T-helper 22 cell (primary cell): ENCODE data around the gene ATP9B.

Experiments used
- DNase-seq: peaks from one replicate; pipeline ENCODE4 v3.0.0-alpha.2; 2020; ENCODE audit warnings: low read depth

Gene ATP9B

GRCh38 chr18:79068937-79069716, at the start of gene ATP9B:
Gene ATP9B (plus strand): TSS chr18:79069394. CDS start chr18:79069411, 17 bp downstream.
- DNase-seq = peak; percentile 97

DNA sequence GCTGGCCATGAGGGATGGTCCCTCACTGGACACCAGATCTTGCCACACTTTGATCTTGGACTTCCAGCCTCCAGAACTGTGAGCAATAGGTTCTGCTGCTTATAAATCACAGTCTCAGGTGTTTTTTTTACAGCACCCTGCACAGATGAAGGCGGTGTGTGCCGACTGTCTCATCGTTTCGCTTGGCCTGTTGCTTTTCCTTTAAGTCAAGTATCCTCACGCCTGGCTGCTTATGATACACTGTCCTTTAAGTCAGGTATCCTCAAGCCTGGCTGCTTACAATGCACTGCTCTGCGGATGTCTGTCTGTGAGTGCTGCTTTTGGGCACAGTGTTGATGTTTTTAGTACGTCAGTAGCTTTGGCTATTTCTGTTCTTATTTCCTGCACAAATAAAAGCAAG, 49.3 kb upstream of the ATP9B start:
- DNase-seq = no peak

DNA sequence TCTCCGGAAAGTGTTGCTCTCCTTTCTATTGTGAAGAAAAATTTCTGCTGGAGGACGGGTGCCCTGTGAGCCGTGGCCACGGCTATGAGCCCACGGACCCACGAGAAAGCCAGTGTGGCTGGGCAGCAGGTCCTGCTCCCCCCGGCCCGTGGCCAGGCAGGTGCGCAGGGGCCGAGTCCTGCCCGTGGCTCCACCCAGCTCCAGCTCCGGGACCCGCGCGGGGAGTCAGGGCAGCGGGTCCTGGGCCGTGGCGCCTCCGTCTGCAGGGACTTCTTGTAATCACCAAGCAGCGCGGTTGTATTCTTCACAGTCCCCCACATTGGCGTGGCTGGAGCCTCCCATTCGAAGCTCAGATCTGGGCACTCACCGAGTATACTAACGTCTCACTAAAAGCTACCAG, 46.6 kb upstream of the ATP9B start:
- no peak for DNase-seq

DNA sequence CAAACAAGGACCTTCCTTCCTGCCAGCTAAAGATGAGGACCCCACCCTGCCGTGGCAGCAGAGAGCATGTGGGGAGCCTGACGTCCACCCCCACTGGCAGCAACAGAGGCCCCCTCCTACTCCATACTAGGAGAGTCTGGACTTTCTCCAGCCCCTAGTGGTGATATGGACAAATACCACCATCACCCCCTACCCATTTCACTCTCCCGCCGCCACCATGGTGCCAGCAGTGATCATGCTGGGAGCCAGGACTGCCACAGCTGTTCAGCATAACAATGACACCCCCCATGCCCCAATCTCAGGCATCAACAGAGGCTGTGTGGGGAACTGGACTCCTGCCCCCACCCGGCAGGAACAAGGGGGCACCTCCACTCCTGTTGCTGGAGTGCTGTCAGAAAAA, 42.7 kb upstream of the ATP9B start:
- no peak for DNase-seq

DNA sequence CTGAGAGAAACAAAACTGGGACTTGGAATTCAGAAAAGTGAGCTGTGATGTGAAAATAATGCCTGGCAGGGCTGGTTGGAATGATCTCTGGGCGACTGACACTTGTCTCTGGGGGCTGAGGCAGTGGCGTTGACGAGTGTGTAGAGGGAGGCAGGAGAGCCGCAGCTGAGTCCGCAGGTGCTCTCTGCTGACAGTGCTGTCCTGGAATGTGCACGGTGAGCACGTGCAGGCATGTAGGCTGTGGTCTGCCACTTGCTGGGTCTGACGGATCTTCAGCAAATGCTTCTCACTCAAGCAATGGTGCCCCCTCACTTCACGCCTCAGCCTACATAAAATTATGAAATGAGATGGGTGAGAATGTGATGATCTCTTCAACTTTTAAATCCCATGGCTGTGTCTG, 38.5 kb upstream of the ATP9B start:
- DNase-seq = no peak

DNA sequence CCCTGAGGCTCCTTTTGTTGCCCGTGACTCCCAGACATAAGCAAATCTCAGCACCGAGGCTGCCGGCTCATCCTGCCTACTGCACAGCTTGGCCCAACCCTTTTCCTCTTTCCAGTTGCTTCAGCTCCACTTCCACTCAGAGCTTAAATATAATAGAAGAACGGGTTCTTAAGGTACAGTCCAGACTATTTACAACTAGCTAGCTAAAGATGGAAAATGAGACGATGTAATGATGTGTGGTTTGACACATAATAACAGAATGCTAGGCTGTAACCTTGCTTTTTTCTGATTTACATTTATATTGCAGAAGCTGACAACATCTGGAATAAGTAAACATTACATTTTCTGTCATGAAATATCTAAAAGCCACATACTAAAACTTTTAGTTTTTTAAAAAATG, 26.9 kb upstream of the ATP9B start:
- DNase-seq = no peak

- no peak for DNase-seq
Observed at GRCh38 chr18:79043288-79043687, 25.9 kb upstream of the ATP9B start.

GRCh38 chr18:79046522-79046921, 22.7 kb upstream of the ATP9B start:
- DNase-seq = no peak

DNA sequence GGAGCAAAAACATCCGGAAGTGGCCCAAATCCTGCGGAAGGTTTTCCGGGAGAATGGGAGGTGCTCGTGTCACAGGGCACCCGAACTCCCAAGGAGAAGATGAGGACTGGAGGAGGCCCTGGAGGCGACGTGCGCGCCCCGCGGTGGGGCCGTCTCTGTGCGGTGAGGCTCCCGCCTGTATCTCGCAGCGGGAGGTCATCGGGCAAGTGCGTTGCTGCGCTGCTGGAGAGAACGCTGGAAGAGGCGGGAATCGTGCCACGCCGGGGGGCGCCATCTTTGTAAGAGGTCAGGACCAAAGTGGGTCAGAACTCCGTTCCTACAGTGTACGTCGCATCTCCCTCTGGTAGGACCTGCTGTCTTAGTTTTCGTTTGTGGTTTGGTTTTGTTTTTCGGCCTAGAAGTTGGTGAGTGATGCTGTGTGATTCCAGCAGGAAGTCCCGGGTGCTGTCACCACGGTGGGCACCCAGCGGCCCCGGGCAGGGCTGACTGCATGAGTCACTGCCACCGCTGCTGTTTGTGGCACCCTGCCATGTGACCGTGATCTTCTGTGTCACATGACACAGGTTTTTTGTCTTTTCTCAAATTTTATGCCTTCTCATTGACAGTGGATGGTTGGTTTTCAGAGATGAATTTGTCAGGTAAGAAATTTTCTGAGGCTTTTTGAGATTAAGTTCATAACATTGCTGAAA, 21.5 kb upstream of the ATP9B start:
- DNase-seq = no peak

DNA sequence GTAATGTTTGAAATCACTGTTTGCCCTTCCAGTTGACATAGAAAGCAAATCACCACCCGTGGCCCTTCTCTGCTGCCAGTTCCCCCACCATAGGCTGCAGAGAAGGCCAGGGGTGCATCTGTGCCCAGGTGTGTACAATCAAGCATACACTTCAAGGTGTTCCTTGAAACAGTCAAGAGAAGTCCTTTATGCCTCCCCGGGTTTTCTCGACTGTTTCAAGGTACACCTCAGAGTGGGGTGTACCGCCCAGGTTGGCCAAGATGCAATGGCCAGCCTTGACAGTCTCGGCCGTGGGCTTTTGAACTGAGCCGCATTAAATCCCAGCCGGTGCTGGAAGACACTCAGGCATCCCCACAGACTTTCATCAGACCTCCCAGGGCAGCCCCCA, 21.0 kb upstream of the ATP9B start:
- no peak for DNase-seq

GRCh38 chr18:79049506-79049905, 19.7 kb upstream of the ATP9B start:
- no peak for DNase-seq

- DNase-seq = no peak
Observed at GRCh38 chr18:79050005-79050404, 19.2 kb upstream of the ATP9B start.

DNA sequence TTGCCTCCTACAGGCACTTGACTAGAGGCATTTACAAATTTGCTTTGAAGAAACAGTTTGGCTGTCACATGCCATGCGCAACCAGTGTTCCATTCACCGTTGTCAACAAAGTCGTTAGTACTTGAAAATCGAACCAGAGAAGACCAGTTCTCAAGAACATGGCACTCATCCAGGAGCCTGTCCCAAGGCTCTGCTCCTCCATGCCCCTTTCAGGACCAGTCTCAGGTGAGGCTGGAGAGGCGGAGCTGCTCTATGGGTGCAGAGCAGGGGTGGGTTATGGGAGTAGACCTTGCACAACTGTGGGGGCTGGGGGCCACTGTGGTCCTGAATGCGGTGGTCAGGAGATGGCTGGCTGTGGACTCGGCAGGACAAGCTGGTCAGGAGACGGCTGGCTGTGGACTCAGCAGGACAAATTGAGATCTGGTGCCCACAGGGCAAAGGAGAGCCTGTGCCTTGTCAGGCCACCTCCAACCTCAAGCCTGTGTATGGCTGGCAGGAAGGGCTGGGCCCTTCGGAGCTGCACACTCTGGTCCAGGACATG, 12.3 kb upstream of the ATP9B start:
- no peak for DNase-seq

DNA sequence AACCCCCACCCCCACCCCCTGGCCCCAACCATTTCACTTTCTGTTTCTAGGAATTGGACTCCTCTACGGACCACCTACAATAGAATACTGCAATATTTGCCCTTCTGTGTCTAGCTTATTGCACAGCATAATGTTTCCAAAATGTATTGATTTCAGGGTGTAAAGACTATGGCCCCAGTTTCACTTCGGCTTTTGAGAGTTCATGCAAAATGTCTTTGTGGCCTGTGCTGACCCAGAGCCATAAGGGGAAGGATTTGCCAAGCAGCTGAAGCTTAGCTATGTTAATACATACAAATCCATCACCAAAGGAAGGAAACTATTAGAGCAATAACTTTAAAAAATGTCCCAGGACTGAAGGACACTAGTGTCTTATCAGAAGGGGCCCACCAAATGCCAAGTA, 11.2 kb upstream of the ATP9B start:
- DNase-seq = no peak

DNA sequence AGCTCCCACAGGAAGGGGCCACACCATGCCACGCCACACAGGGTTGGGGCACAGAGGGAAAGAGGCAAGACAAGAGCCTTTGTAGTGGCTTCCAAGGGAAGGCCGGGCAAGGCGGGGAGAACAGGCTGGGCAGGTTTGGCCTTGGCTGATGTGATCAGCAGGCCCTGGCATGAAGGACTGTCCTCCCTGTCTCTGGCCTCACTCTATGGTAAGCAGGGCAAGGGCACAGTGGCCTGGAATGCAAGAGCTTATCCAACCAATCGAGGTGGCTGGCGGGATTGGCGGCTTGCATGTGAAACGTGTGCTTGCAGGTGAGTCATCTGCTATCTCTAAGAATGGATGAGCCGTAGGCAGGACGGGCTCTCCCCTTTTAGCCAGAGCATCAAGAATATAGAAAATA, 6.4 kb upstream of the ATP9B start:
- DNase-seq = no peak

DNA sequence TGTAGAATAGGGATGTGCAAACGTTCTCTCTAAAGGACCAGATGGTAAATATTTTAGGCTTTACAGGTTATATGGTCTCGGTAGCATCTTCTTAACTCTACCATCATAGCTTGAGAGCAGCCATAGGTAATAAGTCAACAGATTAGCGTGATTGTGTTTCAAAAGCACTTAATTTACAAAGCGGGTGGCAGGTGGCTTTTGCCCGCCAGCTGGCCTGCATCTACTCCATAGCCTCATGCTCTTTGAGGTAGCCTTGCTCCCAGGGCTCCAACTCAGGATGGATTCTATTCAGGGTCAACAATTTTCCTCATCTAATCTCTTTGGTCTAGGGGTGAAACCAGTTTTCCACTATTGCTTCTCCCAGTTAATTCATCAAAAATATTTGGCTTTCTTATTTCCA, 5.0 kb upstream of the ATP9B start:
- DNase-seq = no peak

- DNase-seq = no peak
Observed at GRCh38 chr18:79065802-79066201, 3.4 kb upstream of the ATP9B start.

- DNase-seq = no peak
Observed at GRCh38 chr18:79067611-79068010, 1.6 kb upstream of the ATP9B start.

- no peak for DNase-seq
Observed at GRCh38 chr18:79068341-79068936, 755 bp upstream of the ATP9B start.

DNA sequence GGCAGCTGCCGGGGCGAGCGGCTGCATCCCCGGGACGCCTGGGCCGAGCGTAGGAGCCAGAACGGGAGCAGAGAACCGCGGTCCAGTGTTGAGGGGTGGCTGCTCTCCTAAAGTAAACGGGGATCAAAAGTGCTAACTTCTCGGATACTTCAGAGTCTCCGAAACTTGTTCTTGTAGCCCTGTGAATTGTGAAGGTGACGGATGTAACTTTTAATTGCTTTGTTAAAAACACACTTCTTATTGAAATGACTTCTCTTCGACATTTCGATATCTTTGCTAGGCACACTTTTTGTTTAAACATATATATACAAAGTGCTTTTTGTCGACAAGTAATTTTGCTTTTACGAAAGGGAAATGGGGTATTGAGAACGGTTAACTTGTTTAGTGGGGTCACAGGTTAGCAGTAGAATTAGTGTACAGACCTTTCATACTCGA, 540 bp downstream of the ATP9B start:
- no peak for DNase-seq

DNA sequence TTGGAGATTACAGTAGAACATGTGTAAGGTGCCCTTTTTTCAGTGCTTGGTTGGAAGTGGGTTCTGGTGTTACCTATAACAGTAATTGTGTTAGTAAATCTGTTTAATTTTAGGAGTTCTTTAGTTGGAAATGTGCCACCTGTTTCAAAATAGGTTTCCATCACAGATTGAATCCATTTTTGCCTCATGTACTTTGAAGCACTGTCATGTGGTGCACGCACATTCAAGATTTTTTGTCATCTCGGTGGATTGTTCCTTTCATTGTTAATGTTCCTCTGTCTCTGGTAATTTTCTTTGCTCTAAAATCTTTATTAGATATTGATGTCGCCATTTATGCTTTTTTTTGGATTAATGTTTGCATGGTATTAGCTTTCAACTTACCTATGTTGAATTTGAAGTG, 1.3 kb downstream of the ATP9B start:
- DNase-seq = no peak

- DNase-seq = no peak
Observed at GRCh38 chr18:79071037-79071436, 1.8 kb downstream of the ATP9B start.
